Muscle layer of colon (tissue), 2 donors: ENCODE measurements around the gene BAHCC1.

Source experiments
- H3K27ac ChIP-seq: one replicate; pipeline ENCODE4 v1.7.0; 2013; ENCODE audit warnings: low read depth, mild to moderate bottlenecking, low read length, moderate library complexity
- H3K27me3 ChIP-seq, 2 donors: one replicate each; pipeline ENCODE4 v1.7.0; 2013; ENCODE audit warnings: low read length in 2 of 2, mild to moderate bottlenecking in 2 of 2; ENCODE audit not compliant: insufficient read depth in 2 of 2, control insufficient read depth in 1 of 2
- H3K36me3 ChIP-seq: one replicate; pipeline ENCODE4 v1.7.0; 2013; ENCODE audit warnings: mild to moderate bottlenecking, low read length; ENCODE audit not compliant: insufficient read depth
- H3K4me1 ChIP-seq: one replicate; pipeline ENCODE4 v1.7.0; 2013; ENCODE audit warnings: mild to moderate bottlenecking, low read length; ENCODE audit not compliant: insufficient read depth
- H3K4me3 ChIP-seq, 2 donors: one replicate each; pipeline ENCODE4 v1.7.0; 2013; ENCODE audit warnings: low read length in 2 of 2, low read depth in 1 of 2, mild to moderate bottlenecking in 1 of 2, moderate library complexity in 1 of 2
- H3K9ac ChIP-seq: one replicate; pipeline ENCODE4 v1.7.0; 2013; ENCODE audit warnings: low read length
- H3K9me3 ChIP-seq: one replicate; pipeline ENCODE4 v1.7.0; 2013; ENCODE audit warnings: mild to moderate bottlenecking, low read length
- donor health status: abdominal sarcoma.
- donor health status: Adenocarcinoma of cecum.

The BAHCC1 gene

DNA sequence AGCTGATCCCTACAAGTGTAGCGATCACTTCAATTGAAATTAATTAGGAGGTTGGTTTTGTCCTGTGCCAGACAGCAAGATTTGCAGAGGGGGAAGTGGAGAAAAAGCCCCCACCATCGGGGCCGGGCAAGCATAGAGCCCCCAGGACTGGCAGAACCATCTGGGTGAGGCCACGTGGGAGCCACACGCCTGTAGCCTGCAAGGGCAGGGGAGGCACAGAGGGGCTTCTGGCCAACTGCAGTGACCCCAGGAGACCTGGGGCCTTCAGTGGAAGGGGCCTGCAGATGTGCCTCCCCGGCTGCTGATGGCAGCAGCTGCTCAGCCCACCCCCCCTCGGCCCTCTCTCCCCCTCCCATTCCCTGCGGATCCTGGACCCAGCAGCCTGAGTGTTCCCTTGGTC lies 54.1 kb downstream of the BAHCC1 start:
- no peaks in the 10 kb centered on the region for H3K36me3 ChIP-seq
- no peaks in the 10 kb centered on the region for H3K27me3 ChIP-seq
- no peaks in the 10 kb centered on the region for H3K4me1 ChIP-seq
- H3K9ac ChIP-seq, result no peak overlapping the region
- H3K27ac ChIP-seq, result no peak overlapping the region
- no peak overlapping the region for H3K4me3 ChIP-seq
- H3K9me3 ChIP-seq, result no peaks in the 10 kb centered on the region

- no peaks in the 10 kb centered on the region for H3K36me3 ChIP-seq
- no peak overlapping the region for H3K9ac ChIP-seq
- no peaks in the 10 kb centered on the region for H3K9me3 ChIP-seq
- no peaks in the 10 kb centered on the region for H3K4me1 ChIP-seq
- H3K27me3 ChIP-seq, result no peaks in the 10 kb centered on the region
- no peak overlapping the region for H3K27ac ChIP-seq
- H3K4me3 ChIP-seq, result no peak overlapping the region
These were observed 56.6 kb downstream of the BAHCC1 start for GRCh38 chr17:81451823-81452222.

- Histone ChIP-seq H3K36me3 (no peaks in the 10 kb centered on the region), H3K4me3 (no peak overlapping the region), H3K9ac (no peak overlapping the region), H3K9me3 (no peaks in the 10 kb centered on the region), H3K4me1 (no peaks in the 10 kb centered on the region), H3K27ac (no peak overlapping the region), H3K27me3 (no peaks in the 10 kb centered on the region)
These were observed 57.3 kb downstream of the BAHCC1 start for GRCh38 chr17:81452551-81452950.

DNA sequence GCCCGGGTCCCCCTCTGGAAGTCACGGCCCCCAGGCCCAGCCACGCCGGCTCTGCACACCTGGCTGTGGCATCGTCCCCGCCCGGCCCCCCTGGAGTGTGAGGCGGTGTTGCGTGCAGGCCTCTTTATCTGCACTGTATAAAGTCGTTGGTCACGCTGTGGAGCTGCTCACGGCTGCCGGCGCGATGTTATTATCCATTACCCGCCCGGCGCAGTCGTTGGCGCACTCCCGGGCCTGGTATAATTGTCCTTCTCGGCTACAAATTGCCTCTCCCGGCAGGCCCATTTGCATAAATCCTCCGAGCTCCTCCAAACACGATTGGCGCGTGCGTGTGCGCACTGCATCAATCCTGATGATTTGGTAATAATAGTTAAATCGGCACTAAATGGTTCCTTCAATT lies 57.8 kb downstream of the BAHCC1 start:
- Histone ChIP-seq H3K4me1 (no peaks in the 10 kb centered on the region), H3K9ac (no peak overlapping the region), H3K36me3 (no peaks in the 10 kb centered on the region), H3K27ac (no peak overlapping the region), H3K27me3 (no peaks in the 10 kb centered on the region), H3K4me3 (no peak overlapping the region), H3K9me3 (no peaks in the 10 kb centered on the region)

- Histone ChIP-seq H3K4me1 (no peaks in the 10 kb centered on the region), H3K9ac (no peak overlapping the region), H3K27ac (no peak overlapping the region), H3K4me3 (no peak overlapping the region), H3K36me3 (no peaks in the 10 kb centered on the region), H3K27me3 (no peaks in the 10 kb centered on the region), H3K9me3 (no peaks in the 10 kb centered on the region)
These were observed 58.5 kb downstream of the BAHCC1 start for GRCh38 chr17:81453712-81454111.

DNA sequence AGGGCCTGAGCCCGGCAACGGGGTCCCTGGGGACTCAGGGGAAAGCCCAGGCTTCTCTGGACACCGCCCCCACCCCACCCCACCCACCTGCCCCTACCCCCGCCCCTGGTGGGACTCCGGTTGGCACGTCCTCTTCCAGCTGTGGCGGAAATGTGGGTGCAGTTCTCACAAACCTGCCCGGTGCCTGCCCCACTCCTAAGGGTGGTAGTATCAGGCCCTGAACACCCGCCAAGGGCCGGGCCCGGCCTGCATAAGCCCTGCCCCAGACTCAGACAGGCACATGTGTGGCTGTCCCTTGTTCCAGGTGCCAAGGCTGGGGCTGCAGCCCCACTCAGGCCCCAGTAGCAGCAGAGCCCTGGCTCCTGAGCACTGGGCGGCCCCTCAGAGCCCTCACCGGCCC lies 59.2 kb downstream of the BAHCC1 start:
- Histone ChIP-seq H3K27ac (no peak overlapping the region), H3K4me1 (no peaks in the 10 kb centered on the region), H3K27me3 (no peaks in the 10 kb centered on the region), H3K4me3 (no peak overlapping the region), H3K36me3 (no peaks in the 10 kb centered on the region), H3K9ac (no peak overlapping the region), H3K9me3 (no peaks in the 10 kb centered on the region)

DNA sequence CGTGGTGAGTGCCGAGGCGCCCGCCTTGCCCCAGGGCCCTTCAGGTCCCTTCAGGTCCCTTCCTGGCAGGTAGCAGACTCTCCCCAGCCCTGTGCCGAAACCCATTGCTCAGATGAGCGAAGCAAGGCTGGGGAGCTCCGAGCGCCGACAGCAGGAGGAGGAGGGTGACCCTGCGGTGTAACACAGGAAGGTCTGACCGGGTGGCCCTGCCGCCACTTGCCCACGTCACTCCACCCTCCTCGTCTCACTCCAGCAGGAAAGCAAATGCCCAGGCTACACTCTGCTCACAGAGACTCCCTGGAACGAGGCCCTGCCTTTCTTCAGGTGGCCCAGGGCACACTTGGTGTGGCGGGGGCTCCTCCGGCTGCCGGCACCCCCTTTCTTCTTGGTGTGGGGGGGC lies 60.1 kb downstream of the BAHCC1 start:
- Histone ChIP-seq H3K36me3 (no peaks in the 10 kb centered on the region), H3K9ac (no peak overlapping the region), H3K4me1 (no peaks in the 10 kb centered on the region), H3K27ac (no peak overlapping the region), H3K4me3 (no peak overlapping the region), H3K27me3 (no peaks in the 10 kb centered on the region), H3K9me3 (no peaks in the 10 kb centered on the region)

- no peak overlapping the region for H3K9ac ChIP-seq
- no peaks in the 10 kb centered on the region for H3K27me3 ChIP-seq
- no peaks in the 10 kb centered on the region for H3K9me3 ChIP-seq
- H3K4me1 ChIP-seq, result no peaks in the 10 kb centered on the region
- H3K27ac ChIP-seq, result no peak overlapping the region
- H3K4me3 ChIP-seq, result no peak overlapping the region
- no peaks in the 10 kb centered on the region for H3K36me3 ChIP-seq
These were observed 60.8 kb downstream of the BAHCC1 start for GRCh38 chr17:81456091-81456490.

DNA sequence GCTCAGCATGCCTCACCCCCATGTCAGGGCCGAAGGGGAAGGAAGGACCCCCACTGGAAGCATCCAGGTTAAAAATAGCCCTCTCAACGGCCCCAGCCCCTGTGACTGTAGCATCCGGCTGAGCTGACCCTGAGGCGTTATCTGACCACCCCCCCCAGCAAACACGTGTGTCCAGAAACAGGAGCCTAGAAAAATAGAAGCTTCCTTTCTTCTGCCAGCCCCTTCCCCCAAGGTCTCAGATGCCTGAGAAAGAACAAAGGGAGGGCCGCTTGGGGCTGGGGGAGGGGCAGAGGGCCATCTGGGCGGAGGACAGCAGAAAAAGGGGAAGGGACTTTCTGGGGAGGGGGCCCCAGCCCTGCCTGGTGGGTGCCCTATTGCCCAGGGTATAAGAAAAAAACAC lies 61.5 kb downstream of the BAHCC1 start:
- no peaks in the 10 kb centered on the region for H3K27me3 ChIP-seq
- no peak overlapping the region for H3K9ac ChIP-seq
- no peaks in the 10 kb centered on the region for H3K9me3 ChIP-seq
- H3K27ac ChIP-seq, result no peak overlapping the region
- no peak overlapping the region for H3K4me3 ChIP-seq
- H3K36me3 ChIP-seq, result no peaks in the 10 kb centered on the region
- H3K4me1 ChIP-seq, result no peaks in the 10 kb centered on the region

DNA sequence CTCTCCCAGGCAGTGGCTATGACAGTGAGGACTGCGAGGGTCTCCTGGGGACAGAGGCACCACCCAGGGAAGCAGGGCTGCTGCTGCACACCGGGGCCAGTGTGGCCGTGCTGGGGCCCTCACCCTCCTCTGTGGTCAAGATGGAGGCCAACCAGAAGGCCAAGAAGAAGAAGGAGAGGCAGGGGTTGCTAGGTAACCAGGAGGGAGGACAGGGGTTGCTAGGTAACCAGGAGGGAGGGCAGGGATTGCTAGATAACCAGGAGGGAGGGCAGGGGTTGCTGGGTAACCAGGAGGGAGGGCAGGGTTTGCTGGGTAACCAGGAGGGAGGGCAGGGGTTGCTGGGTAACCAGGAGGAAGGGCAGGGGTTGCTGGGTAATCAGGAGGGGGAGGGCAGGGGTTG lies 62.1 kb downstream of the BAHCC1 start:
- Histone ChIP-seq H3K4me3 (no peak overlapping the region), H3K4me1 (no peaks in the 10 kb centered on the region), H3K27me3 (no peaks in the 10 kb centered on the region), H3K27ac (no peak overlapping the region), H3K9ac (no peak overlapping the region), H3K36me3 (no peaks in the 10 kb centered on the region), H3K9me3 (no peaks in the 10 kb centered on the region)

DNA sequence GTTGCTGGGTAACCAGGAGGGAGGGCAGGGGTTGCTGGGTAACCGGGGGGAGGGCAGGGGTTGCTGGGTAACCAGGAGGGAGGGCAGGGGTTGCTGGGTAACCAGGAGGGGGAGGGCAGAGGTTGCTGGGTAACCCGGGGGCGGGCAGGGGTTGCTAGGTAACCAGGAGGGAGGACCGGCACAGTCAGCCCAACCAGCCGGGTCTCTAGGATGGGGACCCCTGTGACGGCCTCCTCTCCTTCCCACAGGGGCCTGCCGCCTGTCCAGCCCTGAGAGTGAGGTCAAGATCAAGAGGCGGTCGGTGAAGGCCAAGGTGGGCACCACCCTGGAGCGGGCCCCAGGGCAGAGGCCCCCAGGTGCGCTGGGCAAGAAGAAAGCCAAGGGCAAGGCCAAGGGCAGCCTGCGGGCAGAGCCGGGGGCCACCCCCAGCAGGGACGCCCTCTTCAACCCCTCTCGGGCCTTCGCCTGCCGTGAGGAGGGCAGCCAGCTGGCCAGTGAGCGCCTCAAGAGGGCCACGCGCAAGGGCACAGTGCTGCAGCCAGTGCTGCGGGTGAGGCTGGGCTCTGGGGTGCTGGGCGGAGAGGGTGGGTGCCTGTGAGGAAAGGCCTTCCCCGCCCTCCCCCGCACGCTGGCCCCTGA lies 62.8 kb downstream of the BAHCC1 start:
- Histone ChIP-seq H3K36me3 (no peaks in the 10 kb centered on the region), H3K27ac (no peak overlapping the region), H3K27me3 (no peaks in the 10 kb centered on the region), H3K9ac (no peak overlapping the region), H3K4me3 (no peak overlapping the region), H3K4me1 (no peaks in the 10 kb centered on the region), H3K9me3 (no peaks in the 10 kb centered on the region)

DNA sequence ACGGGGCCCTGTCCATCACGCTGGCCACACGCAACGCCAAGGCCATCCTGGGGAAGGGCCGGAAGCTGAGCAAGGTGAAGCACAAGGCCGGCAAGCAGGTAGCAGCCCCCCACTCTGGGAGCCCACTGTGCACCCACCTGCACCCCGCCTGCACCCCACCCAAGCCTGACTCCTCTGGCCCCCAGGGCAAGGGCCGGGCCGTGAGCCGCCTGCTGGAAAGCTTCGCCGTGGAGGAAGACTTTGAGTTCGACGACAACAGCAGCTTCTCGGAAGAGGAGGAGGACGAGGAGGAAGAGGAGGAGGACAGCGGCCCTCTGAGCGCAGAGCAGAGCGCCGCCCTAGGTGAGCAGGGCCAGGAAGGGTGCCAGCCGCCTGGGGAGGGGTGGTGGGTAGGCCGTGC lies 63.4 kb downstream of the BAHCC1 start:
- no peak overlapping the region for H3K4me3 ChIP-seq
- no peaks in the 10 kb centered on the region for H3K4me1 ChIP-seq
- H3K36me3 ChIP-seq, result no peaks in the 10 kb centered on the region
- no peak overlapping the region for H3K27ac ChIP-seq
- H3K9ac ChIP-seq, result no peak overlapping the region
- H3K27me3 ChIP-seq, result no peaks in the 10 kb centered on the region
- no peaks in the 10 kb centered on the region for H3K9me3 ChIP-seq
